Colon (tissue), 2 donors: ENCODE measurements around the gene MYH14.

Experiments used
- FAIRE-seq: peaks from 2 replicates; lab custom pipeline; 2012; peaks lifted over from hg19 to GRCh38; lab: Jason Lieb, UNC
- donor health status: control.
- donor health status: control.

MYH14 gene

GRCh38 chr19:50292216-50292827 is 88.9 kb downstream of the MYH14 start:
- FAIRE-seq = no peak

- no peak for FAIRE-seq
Observed at GRCh38 chr19:50293263-50294004, 90.0 kb downstream of the MYH14 start.

DNA sequence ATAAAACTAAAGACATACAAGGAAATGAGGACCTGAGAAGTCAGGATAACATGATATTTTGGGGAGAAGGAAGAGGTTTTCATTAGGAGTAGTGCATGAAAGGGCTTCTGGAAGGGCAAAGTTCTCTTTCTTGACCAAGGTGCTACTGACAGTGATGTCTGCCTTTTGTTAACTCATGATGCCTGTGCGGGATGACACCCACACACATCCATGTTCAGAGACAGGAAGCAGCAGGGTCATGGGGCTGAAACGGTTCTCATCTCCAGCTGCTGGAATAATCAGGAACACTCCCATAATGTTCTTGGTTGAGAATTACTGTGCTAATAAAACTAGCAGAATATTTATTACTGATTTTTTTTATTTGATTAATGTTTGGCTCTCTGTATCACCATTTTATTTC is 96.6 kb downstream of the MYH14 start:
- no peak for FAIRE-seq

GRCh38 chr19:50300814-50301606 is 97.6 kb downstream of the MYH14 start:
- no peak for FAIRE-seq

DNA sequence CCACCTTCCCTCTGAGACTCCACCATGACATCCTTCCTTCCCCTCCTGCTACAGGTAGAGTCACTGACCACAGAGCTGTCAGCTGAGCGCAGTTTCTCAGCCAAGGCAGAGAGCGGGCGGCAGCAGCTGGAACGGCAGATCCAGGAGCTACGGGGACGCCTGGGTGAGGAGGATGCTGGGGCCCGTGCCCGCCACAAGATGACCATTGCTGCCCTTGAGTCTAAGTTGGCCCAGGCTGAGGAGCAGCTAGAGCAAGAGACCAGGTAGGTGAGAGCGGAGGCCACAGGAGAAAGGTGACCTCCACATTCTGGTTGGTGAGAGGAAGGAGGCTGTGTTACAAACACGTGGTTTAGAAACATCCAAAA is 98.2 kb downstream of the MYH14 start:
- FAIRE-seq = no peak

DNA sequence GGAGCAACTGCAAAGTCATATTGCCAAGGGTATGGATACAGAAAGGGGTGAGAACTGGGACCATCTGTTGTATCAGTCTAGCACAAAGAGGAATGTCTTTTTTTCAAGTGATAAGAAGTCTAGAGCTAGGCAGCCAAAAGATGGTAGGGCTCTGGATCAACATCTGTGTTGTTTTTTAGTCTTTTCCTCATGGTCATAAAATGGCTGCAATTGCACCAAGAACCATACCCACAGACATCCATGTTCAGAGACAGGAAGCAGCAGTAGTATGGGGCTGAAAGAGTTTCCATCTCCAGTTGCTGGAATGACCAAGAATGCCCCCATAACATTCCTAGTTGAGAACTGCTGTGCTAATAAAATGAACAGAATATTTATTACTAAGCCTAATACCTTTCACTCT is 100.1 kb downstream of the MYH14 start:
- no peak for FAIRE-seq

GRCh38 chr19:50308991-50309390 is 105.6 kb downstream of the MYH14 start:
- FAIRE-seq = no peak

GRCh38 chr19:50309396-50310125 is 106.1 kb downstream of the MYH14 start:
- no peak for FAIRE-seq

GRCh38 chr19:50310759-50311465 is 107.5 kb downstream of the MYH14 start:
- no peak for FAIRE-seq

DNA sequence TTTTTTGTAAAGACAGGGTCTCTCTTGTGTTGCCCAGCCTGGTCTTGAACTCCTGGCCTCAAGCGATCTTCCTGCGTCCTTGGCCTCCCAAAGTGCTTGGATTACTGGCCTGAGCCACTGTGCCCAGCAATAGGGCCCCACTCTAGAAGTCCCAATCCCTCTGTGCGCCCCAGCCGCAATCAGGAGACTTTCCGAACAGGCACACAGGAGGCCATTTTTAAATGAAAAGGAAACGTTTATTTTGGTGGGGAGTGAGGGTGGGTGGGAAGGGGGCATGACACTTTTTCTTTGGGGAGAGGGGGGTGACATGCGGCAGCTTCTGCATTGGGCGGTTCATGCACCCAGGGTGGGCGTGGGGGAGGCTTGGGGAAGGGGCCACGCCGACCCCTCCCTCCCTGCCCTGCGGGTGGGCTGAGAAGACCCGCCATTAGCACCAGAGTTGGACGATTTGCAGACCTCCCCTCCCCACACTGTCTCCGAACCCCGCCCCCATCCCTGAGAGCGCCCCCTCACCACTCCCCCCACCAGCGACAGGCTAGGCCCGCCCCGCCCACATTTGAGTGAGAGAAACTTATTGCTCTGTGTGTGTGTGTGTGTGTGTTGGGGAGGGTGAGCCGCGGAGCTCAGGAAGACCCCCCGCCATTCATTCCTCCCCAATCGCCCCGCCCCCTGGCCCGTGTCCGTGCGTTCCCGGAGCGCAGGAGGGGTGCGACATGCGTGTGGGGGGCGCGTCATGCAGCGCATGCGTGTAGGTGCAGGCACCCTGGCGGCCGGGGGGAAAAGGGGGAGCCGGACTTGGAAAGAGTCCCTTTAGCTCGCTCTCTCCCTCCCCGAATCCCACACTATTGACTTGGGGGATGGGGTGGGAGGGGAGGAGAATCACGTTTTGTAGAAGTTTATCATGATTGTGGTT is 108.6 kb downstream of the MYH14 start:
- no peak for FAIRE-seq

- no peak for FAIRE-seq
Observed at GRCh38 chr19:50312967-50313811, 109.8 kb downstream of the MYH14 start.

- no peak for FAIRE-seq
Observed at GRCh38 chr19:50313812-50314536, 110.6 kb downstream of the MYH14 start.

GRCh38 chr19:50314724-50315708 is 111.6 kb downstream of the MYH14 start:
- no peak for FAIRE-seq

DNA sequence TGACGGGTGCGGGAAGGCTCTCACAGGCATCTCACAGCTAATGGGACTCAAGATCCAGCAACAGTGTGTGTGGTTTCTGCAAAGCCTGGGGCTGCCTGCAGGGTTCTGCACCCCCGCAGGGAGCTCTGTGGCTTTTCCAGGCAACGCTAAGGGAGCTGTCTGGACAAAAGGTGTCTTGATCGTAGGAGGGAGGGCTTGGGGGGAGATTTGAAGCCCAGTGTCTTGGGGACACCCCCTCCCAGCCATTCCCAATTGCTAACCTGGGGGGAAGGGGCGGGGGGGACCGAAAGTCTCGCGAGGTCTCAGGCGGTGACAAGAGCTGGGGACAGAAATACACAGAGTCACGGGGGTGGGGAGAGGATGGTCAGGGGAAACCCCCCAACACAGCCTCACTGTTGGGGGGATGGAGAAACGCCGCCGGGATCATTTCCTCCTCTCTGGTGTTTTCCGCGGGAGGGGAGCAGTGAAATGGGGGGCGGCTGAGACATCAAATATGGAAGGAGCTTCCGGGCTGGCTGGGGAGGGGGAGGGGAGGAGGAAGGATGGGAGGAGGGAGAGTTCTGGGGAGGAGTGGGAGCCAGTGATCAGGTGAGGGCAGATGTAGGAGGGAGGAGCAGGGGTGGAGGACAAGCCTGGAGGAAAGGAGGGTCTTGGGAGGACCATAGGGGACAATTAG is 112.5 kb downstream of the MYH14 start:
- no peak for FAIRE-seq

DNA sequence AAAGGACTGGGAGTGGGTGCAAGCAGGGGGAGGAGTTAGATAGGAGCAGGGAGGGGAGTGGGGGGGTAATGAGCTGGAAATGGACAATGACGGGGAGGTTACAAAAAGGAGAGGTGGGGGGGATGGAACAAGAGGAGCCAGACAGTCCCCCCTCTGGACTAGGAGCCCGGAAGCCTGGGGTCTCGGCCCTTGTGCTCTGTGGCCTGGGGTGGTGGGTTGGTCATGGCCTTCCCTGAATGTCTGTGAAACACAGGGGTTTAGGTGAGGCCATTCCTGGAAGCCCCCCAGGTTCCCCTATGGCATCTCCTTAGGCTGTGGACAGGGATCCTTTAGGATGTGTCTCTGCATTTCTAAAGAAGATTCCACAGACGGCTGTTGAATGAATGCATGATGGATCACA is 113.7 kb downstream of the MYH14 start:
- no peak for FAIRE-seq

DNA sequence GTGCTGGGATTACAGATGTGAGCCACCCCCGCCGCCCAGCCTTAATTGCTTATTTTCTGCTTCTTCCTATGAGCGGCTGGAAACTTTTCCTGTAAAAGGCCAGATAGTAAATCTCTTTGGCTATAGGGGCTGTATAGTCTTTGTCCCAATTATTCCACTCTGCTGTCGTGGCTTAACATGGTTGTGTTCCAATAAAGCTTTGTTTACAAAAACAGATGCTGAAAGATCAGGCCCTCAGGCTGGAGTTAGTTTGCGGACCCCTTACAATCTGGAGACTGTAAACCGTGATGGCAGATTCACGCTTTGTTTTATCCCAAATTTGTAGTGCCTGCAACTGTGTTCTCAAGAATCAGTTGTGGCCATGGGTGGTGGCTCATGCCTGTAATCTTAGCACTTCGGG is 115.0 kb downstream of the MYH14 start:
- FAIRE-seq = no peak

- no peak for FAIRE-seq
Observed at GRCh38 chr19:50319156-50319555, 115.7 kb downstream of the MYH14 start.
